IPS DF 4.7 (cell line): ENCODE measurements around the gene HAUS7.

ENCODE experiments used
- DNase-seq: peaks from one replicate; pipeline ENCODE4 v3.0.0-alpha.2; 2013; ENCODE audit warnings: low spot score; ENCODE audit errors: extremely low read depth

Gene HAUS7

DNA sequence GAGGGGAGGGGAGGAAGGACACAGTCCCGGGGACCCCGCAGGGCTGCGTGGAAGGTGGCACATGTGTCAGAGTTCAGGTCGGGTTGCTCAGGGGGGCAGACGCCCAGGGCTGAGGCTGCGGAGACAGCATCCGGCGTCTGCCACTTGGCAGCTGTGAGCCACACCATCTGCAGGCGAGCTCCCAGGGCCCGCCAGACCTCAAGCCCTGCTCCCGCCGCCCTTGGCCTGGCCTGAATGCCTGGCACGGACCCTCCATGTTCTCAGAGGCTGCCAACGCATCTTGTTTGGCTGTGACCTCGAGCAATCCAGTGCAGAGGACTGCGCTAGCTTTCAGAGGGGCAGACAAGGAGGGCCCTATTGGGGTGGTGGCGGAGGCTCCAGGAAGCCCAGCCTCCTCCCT is 29.5 kb upstream of the HAUS7 start:
- DNase-seq = no peak

GRCh38 chrX:153499341-153499740 is 29.0 kb upstream of the HAUS7 start:
- DNase-seq = no peak

DNA sequence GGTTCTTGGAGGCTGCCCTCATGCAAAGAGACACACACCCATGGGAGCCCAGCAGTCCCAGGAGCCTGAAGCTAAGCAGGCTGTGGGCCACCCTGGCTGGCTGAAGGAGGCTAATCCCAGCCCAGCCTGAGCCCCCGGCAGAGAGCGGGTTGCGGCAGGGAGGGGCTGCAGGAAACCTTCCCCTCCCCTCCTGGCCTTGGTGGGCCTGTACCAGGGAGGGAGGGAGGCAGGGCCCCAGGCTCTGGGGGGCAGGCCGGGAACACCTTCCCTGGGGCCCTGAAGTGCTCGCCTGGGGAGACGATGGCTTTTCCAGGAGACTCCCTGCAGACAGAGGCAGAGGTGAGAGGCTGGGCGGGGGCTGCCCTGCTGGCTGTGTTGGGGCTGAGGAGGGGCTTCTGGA is 28.1 kb upstream of the HAUS7 start:
- no peak for DNase-seq

GRCh38 chrX:153496590-153496959 is 26.2 kb upstream of the HAUS7 start:
- no peak for DNase-seq

- DNase-seq = no peak
These were observed 25.7 kb upstream of the HAUS7 start for GRCh38 chrX:153495903-153496589.

GRCh38 chrX:153495362-153495751 is 25.0 kb upstream of the HAUS7 start:
- no peak for DNase-seq

DNA sequence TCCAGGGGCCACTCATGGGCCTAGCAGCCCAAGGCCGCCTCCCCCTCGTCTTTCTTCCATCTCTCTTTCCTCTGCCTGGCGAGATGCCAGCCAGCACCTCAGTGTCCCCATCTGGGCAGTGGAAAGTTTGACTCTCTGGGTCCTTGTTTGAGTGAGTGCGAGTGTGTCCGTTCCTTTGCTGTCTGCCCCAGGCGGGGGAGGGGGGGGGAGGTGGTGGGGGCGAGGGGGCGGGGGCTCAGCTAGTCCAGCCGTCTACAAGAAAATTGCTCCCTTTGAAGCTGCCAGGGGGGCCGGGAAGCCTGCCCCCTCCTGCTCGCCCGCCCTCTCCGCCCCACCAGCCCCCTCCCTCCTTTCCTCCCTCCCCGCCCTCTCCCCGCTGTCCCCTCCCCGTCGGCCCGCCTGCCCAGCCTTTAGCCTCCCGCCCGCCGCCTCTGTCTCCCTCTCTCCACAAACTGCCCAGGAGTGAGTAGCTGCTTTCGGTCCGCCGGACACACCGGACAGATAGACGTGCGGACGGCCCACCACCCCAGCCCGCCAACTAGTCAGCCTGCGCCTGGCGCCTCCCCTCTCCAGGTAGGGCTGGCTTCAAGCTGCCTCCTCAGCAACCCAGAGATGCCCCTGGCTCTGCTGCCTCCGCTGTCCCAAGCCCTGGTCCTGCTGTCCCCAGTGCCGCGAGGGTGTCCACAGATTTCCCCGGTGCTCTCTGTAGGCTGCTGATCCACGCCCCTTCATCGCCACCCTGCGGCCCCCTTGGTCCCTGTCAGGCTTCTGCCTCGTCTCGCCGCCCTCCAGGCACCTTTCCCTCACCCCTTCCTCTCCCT is 24.4 kb upstream of the HAUS7 start, which contains the start of gene BGN:
Gene BGN, plus strand, starts transcription at position 440 of the 821 bp plus-strand sequence. CDS start 9,652 bp downstream, outside the sequence.
- no peak for DNase-seq

DNA sequence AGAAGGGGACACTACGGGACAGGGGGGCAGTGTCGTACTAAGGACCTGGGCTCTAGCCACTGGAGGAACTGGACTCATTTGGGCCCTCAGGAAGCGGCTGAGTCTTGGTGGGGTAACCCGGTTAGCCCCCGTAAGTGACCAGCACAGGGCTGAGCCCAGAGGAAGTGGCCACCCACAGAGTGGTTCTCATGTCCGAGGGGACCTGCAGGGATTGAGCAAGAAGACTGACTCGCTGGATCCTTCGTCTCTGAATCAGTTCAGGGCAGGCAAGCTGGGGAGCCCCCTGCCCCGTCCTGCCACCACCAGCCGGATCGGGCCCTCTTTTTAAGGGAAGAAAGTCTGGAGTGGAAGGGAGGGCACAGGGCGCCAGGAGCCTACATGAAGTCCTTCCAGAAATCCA is 23.7 kb upstream of the HAUS7 start:
- no peak for DNase-seq

DNA sequence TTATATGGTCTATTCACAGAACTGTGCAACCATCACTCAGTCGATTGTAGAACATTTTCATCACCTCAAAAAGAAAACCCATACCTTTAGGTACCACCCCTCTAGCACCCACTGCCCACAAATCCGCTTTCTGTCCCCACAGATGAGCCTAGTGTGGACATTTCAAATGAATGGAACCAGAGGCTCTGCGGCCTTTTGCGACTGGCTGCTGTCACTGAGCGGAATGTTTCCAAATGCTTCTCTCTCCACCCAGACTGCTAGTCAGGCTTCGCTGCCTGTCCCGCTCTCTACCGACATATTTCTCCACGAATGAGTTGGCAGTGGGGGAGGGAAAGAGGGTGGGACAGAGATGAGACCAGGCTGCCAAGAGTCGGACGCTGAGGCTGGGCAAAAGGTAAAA is 22.7 kb upstream of the HAUS7 start:
- DNase-seq = no peak

- DNase-seq = no peak
These were observed 22.2 kb upstream of the HAUS7 start for GRCh38 chrX:153492543-153492942.

GRCh38 chrX:153491918-153492317 is 21.5 kb upstream of the HAUS7 start:
- DNase-seq = no peak

DNA sequence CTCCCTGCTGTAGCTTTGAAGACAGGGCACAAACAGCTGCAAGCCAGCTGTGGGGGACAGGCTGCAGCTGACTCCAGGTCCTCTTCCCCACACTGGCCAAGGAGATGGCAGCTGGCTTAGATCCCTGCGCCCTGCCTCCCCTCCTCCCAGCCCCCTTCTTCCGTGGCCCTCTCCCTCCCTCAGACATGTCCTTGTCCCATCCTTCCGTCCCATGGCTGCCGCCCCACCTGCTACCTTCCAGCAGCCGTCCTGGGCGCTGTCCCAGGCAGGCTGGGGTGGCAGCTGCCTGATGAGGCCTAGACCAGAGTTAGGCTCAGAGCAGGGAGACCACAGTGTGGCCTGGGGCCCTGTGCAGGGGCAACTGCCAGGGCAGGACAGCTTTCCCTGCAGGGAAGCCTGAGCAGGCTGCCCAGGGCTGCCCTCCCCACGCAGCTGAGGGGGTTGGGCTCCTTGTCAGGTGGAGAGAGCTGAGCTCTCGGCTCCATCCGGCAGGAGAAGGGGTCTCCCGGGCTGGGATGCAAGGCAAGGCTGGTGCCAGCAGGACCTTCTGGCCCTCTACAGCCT is 21.1 kb upstream of the HAUS7 start:
- no peak for DNase-seq

- DNase-seq = no peak
These were observed 20.0 kb upstream of the HAUS7 start for GRCh38 chrX:153490217-153490930.

DNA sequence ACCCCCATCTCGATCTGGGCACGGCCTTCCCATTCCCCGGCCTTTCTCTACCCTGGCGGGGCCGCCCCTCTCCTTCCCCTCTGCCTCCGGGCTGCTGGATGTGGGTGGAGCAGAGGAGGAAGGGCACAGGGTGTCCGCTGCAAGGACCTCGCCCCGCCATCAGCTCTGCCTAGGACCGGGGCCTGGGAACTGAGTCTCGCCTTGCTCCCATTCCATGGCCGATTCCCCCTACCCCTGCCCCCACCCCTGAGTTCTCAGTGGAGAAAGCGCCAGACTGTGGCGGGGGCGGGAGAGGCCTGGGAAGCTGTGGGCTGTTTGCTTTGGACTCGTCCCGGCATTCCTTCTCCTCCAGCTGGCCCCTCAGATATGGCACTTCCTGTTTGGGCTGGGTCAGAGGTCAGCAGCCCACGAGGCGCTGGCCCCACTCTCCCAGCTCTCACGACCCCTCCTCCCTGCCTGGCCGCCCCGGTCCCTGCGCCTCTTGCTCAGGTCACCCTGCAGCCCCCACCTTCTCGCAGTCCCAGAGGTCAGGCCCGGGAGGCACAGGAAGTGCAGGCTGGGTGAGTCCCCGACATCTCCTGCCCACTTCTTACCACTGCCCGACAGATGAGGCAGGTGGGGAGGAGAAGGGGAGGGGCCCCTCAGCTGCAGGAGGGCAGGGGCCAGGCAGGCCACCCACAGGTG is 18.0 kb upstream of the HAUS7 start:
- DNase-seq = no peak

DNA sequence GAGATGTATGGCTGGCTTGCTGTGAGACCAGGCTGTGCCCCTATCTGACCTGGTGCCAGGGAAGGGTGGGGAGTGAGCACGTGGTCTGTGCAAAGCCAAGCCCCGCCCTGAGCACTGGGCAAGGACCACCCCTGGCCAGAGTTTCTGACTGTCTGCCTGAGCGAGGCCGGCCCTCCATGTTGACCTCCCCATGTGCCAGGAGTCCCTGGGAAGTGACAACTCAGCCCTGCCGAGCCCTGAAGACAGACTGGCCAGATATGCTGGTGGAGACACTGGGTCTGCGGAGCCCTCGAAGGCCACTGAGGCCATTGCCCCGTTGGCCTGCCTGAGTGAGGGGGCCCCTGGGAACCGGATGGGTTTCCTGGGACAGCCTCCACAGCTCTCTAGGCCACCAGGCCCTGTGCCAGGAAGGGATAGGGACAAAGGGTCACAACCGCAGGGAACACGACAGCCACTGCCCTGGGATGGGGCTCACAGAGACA is 17.3 kb upstream of the HAUS7 start:
- DNase-seq = no peak

DNA sequence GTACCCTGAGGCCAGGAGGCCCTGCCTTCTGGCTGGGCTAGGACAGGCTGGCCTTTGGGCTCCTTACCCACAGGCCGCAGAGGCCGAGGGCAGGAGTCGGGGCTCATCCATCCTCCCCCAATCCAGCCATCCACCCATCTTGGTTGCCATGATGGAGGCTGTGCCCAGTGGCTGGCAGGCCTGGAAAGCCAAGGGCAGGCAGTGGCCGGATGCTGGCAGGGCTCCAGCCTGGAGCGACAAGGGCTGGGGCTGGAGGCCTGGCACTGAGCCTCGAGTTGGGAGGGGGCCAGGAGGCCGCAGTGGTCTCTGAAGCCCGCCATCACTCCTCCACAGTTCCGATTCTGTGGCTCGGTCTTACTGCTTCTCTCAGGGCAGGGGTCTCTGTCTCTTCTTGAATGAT is 15.8 kb upstream of the HAUS7 start:
- no peak for DNase-seq

DNA sequence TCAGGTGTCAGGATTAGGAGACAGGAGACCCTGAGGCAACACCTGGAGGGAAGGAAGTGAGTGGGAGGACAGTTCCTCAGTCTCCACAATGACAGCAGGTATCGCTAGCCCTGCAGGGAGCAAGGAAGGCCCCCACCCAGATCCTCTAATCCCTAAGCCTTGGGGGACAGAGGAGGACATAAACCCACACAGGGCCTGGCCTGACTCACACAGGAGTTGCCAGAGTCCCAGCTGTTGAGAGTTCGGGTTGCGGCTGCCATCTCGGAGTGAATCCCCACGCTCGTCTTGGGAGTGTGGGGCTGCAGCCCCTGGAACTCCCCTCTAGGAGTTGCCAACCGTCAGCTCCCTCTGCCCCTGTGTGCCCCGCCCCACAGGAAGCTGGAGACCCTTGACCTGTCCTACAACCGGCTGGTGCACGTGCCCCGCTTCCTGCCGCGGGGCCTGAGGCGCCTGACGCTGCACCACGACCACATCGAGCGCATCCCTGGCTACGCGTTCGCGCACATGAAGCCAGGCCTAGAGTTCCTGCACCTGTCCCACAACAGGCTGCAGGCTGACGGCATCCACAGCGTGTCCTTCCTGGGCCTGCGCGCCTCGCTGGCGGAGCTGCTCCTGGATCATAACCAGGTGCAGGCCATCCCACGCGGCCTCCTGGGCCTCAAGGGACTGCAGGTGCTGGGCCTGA is 15.2 kb upstream of the HAUS7 start:
- DNase-seq = no peak

DNA sequence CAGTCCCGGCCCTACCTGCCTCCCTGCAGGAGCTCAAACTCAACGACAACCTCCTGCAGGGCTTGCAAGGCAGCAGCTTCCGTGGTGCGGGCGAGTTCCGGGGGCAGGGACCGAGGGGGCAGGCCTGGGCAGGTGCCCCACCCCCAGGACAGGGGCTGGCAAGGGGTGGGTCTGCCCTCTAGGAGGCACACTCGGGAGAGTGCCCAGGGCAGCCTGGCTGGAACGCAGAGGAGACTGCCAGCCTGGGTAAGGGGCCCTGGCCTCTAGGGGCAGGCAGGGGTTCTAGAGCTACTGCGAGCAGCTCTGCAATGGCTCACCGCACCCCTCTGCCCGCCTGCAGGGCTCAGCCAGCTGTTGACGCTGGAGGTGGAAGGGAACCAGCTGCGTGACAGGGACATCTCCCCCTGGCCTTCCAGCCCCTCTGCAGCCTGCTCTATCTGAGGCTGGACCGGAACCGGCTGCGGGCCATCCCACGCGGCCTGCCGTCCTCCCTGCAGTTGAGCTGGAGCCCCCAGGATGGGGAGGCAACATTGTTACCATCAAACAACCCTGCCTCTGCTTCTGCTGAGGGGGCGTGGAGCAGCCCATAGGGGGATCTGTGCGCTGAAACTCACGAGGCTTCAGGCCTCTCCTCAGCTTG is 12.1 kb upstream of the HAUS7 start:
- DNase-seq = no peak

- DNase-seq = no peak
These were observed 10.7 kb upstream of the HAUS7 start for GRCh38 chrX:153481043-153481442.

DNA sequence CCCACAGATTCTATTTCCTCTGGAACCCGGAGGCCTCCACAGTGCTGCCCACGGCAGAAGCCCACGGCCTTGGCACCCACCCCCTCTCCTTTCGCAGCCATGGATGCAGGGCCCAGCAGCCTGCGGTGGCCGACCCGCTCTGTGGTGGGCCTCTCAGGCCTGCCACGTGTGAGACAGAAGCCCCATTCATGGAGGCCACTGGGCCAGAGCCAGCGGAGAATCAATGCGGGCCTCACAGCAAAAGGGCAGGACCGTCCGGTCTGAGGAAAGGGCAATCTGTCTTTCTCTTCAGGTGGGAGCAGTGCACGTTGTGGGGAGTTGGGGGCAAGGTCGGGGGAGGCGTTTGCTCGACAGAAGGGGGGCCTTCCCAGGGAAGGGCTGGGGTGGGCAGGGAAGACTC is 8.4 kb upstream of the HAUS7 start:
- DNase-seq = no peak
